ENCODE data around the gene FBXL22.
A peak's percentile ranks its signal among the peaks of the same experiment; 100 is the strongest.

DNA sequence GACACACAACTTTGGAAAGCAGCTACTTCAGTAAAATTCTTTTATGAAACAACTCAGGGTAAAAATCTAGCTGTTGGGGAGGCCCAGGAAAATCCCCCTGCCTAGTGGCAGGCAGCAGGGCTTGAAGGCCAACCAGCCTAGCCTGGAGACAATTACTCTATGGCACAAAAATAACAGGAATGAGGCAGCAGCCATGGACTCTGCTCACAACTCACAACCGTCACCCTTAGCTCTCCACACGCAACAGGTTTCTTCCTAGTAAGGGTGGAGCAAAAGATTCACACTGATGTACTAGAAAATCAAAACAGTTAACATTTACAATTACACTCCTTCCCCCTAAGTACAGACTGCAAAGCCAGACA, 530 bp upstream of the FBXL22 start:
- TF ChIP-seq, protein P1, sequence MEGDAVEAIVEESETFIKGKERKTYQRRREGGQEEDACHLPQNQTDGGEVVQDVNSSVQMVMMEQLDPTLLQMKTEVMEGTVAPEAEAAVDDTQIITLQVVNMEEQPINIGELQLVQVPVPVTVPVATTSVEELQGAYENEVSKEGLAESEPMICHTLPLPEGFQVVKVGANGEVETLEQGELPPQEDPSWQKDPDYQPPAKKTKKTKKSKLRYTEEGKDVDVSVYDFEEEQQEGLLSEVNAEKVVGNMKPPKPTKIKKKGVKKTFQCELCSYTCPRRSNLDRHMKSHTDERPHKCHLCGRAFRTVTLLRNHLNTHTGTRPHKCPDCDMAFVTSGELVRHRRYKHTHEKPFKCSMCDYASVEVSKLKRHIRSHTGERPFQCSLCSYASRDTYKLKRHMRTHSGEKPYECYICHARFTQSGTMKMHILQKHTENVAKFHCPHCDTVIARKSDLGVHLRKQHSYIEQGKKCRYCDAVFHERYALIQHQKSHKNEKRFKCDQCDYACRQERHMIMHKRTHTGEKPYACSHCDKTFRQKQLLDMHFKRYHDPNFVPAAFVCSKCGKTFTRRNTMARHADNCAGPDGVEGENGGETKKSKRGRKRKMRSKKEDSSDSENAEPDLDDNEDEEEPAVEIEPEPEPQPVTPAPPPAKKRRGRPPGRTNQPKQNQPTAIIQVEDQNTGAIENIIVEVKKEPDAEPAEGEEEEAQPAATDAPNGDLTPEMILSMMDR (IDR thresholded peaks at IDR 0.05) = peak in 1 of 5 experiments; percentile 11
- TF ChIP-seq POLR2A (IDR thresholded peaks at IDR 0.05) = peak; percentile 3
- no peak for TF ChIP-seq EP300 (IDR thresholded peaks at IDR 0.05; ENCODE audit: low read depth)
- peak in 1 of 3 donors; percentile 6 for TF ChIP-seq POLR2AphosphoS5 (IDR thresholded peaks at IDR 0.05)

Measured in transverse colon (tissue), 4 donors.